GM21529 (cell line): ENCODE measurements around the gene TEX29.

Experiments used
- ATAC-seq: cut with Tn5 transposase; IDR thresholded peaks from one replicate; pipeline ENCODE4 v1.9.1; 2021; ENCODE audit not compliant: unreplicated experiment

TEX29 gene

DNA sequence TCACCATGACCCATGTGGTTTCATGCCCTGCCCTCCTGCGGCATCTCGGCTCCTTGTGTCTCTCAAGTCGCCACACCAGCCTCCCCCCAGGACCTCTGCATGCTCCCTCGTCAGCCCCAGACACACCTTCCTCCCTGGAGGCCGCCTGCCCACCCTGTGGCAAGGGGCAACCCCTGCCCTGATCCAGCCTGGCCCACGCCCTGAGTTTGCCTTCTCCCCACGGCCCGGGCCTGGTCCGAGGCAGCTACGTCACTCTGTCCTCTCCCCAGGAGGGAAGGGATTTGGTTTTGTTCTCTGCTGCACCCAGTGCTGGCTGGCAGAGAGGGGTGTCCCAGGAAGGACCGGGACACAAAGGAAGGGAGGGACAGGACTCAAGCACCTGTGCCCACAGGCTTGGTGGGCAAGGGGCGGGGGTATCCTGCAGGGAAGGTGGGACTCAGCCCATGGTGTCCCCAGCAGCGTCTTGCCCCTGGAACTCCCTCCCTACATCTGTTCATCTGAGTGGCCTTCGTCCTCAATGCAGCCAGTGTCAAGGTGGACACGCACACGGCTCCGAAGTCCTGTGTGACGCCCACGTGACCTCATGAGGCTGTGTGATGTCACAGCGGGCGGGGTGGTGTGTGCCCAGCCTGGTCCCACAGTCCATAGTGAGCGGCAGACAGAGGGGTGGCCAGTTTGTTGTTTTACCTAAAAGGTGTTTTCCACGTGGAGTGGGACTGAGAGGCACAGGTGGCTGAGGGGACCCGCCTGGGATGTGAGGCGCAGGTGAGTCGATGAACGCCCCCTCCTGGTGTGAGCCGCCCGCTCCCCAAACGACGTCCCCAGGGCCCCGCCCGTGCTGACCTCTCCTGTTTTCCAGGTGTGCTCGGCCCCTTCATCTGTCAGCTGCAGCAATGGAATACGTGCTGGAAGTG, at the start of gene TEX29:
Gene TEX29 (plus strand): TSS at position 645 of the 914 bp plus-strand sequence. CDS start 249 bp downstream, at position 894.
- no peak for ATAC-seq

- ATAC-seq = no peak
These were observed 49.4 kb upstream of the TEX29 start for GRCh38 chr13:111270765-111271698.

DNA sequence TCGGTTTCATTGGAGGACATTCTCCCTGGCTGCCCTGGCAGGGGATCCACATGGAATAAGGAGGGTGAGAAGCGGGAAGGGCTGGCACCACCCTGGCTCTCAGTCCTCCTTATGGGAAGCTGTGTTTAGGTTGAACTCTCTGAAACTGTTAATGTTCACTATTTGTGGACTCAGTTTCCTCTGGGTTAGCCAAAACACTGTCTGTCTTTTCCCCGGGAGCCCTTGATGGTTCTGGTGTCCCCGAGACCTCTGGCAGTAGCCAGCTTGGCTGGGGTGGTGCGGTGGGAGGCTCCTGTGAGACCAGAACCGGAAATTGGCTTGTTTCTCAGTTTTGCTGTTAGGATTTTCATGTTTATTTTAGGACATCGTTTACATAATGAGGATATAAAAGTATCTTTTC, 48.3 kb upstream of the TEX29 start:
- ATAC-seq = no peak

DNA sequence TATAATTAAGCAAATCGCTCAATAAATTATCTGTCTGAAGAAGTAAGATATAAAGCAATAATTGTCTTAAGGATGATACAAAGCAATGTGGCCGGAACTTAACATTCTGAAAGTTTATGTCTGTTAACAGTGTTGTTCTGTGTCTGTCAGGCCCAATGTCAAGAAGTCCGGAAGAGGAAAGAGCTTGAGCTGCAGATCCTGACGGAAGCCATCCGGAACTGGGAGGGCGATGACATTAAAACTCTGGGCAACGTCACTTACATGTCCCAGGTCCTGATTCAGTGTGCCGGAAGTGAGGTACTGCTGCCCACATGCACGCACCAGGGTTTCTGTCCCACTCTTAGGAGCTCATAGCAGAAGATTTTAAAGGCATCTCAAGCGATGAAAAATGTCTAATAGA, 45.1 kb upstream of the TEX29 start:
- ATAC-seq = no peak

- ATAC-seq = no peak
These were observed 44.3 kb upstream of the TEX29 start for GRCh38 chr13:111275995-111276618.

- ATAC-seq = no peak
These were observed 42.2 kb upstream of the TEX29 start for GRCh38 chr13:111278258-111278657.

DNA sequence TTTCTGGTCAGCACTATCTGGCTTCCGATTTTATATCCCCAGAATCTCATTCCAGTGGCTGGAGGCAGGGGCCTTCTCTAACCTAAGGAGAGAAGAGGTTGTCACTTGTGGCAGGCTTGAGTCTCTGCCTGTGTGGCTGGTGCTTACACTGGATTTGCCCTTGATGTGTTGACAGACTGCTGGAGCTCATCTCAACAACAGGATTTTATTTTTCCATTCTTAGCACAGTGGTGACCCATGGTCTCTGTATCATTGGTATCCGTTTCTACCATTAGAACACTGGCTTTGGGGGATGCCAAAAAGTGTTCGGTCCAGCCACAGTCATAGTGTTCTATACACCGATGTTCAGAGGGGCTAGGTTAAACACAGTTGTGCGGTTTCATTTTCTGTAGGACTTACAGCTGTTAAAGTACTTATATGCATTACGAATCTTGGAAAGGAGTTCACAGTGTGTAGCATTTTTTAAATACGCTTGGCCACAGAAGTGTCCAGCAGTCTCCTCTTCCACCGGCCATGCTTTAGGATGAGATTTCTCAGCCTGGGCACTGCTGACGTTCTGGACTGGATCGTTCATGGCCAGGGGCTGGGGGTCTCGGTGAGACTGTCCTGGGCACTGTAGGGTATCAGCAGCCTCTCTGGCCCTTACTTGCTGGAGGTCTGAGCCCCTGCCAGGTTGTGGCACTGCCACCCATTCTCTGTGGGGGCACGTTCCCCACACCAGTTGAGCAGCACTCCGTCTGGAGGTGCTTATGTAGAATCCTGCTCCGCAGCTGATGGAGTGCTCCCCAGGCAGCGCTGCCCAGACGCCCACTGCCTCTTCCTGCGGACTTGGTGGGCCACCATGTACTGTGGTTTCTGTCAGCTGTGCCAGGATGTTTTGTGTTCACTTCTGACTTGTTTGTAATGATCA, 41.4 kb upstream of the TEX29 start:
- ATAC-seq = no peak

- ATAC-seq = no peak
These were observed 40.2 kb upstream of the TEX29 start for GRCh38 chr13:111280226-111280625.

- no peak for ATAC-seq
These were observed 39.5 kb upstream of the TEX29 start for GRCh38 chr13:111280681-111281585.

DNA sequence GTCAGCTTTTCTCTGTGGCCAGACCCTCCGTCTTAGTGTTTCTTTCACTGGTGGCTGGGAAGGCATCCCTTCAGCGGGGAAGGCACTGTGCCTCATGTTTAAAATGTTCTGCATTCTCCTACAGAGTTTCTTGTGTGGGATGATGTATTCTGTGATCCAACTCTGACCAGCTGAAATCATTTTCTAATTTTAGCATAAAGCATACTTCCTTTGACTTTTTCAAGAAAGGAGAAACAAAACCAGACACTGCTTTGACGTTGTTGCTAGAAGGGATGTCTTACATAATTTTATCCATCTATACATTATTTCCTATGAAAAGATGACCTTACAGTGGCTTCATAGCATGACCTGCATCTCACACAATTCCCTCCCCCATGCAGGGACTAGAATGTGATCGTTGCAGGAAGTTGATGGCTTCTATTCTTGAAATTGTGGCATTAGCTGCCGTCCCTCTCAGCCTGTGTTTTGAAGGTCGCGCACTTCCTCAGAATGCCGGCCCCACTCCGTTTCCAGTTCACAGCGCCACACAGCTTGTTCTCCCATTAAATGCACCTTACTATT, 38.6 kb upstream of the TEX29 start:
- no peak for ATAC-seq

DNA sequence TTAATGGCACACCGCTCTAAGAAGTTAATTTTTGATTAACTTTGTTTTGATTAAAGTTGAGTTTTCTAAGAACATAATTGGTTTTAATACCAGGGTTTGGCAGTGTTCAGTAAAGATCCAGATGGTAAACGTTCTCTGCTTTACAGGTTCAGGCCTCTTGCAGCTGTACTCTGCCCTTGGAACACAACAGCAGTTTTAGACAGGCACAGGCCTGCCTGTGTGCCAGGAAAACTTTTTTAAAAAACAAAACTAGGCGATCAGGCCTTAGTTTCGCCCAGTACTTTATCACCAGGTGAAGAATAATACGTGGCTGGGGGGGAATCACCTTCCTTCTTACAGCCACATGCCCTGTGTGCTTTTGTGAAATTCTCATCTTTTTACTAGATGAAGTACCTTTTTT, 38.0 kb upstream of the TEX29 start:
- ATAC-seq = no peak

- no peak for ATAC-seq
These were observed 37.4 kb upstream of the TEX29 start for GRCh38 chr13:111282997-111283396.

DNA sequence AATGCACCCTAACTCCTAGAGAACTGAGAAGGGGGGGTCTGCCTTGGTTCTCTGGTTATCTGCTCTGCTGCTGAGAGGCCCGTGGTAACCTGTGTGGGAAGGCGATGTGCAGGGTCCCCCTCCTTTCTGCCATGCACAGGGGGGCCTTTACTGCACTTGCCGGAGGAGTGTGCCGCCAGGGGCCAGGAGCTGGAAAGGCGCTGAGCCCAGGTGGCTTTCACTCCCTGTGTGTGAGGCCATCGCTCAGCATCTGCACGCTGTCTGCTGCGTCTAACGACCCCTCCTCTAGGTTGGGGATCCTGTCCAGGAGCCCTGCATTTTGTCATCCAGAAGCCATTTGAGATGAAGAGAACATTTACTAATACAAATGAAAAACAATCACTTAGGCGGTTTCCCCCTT, 37.0 kb upstream of the TEX29 start:
- ATAC-seq = no peak

DNA sequence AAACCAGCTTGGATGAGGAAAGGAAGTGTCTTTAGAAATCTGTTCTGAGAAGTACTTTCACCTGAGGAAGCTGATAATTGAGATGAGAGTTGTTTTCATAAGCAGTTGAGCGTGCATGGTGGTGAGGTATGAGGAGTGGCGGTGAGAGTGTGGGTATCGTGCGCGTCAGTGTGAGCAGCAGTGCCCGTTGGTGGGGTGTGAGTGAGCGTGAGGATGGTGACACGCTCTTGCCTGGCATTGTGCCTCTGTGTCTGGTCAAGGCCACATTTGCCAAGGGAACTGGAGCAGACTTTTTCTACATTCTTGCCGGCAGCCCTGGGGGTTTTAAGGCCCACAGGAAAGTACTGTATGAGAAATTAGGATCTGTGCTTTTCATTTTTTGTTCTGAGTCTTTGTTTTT, 36.5 kb upstream of the TEX29 start:
- no peak for ATAC-seq

GRCh38 chr13:111284565-111284964, 35.9 kb upstream of the TEX29 start:
- ATAC-seq = no peak

DNA sequence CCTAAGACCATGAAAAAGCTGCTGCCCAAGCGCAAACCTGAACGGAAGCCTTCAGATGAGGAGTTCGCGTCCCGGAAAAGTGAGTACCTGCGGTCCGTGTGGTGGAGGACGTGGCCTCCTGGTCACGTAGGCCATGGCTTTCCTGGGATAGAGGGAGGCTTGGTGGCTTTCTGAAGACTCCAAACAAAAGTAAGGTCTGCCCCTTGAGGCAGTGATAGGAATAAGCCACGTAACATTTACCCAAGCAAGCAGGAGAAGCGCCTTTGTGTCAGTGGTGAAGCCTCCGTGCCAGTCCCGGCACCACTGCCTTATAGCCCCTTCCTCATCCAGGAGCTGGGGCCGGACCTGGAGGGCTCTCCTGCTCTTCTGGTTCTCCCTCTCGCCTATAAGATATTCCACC, 34.3 kb upstream of the TEX29 start:
- no peak for ATAC-seq

GRCh38 chr13:111286749-111287148, 33.7 kb upstream of the TEX29 start:
- ATAC-seq = no peak

GRCh38 chr13:111287201-111287600, 33.2 kb upstream of the TEX29 start:
- no peak for ATAC-seq

DNA sequence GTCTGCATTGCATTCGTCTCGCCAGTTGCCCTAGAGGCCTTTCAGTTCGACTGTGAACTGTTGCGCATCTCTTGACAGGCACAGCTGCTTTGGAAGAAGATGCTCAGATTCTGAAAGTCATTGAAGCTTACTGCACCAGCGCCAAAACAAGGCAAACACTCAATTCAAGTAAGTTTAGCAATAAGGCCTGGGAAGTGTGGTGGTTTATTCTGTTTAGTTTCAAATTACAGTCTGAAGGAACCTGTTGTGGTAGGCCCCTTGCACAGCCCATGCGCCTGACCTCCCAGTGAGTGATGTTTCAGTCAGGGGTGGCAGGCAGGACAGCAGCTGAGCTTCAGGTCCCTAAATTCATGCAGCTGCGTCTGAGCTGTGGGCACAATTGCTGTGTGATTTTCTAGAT, 32.2 kb upstream of the TEX29 start:
- ATAC-seq = no peak
